Astrocyte of the hippocampus (primary cell): ENCODE data around the gene LIN54.

Experiments
- DNase-seq: peaks from one replicate; pipeline ENCODE4 v3.0.0; 2011; ENCODE audit warnings: low read depth, low spot score

LIN54 gene

DNA sequence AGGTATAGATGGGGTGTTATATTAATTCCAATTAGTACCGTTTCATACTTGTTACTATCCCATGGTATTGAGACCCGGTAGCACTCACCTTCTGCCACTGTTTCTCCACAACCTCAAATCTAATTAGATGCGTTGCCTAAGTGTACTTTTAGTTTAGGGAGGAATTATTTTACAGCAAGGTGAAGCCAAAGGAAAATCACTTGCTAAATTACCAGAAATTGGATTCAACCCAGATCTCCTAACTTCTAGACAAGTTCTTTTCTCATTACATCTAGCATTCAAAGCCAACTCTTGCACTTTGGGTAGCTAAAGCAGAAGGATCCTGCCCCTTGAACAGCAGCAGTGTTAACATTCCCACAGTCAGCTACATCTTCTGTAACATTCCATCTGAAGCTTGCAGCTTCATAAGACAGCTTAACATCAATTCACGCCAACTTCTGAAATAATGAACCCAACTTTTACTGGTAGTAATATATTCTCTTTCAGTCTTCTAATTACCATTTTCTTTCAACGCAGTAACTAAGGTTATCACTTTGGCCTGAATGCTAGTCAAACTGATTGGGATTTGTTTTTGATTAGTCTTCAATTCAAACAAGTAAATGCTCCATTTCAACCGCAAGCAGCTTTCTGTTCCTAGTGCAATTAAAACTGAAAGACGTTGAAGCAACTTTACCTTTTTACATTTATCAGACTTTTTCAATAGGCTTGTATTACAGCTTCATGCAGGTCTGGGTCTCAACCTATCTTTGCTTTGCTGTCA is 118.7 kb downstream of the LIN54 start:
- DNase-seq, result peak; percentile 39

DNA sequence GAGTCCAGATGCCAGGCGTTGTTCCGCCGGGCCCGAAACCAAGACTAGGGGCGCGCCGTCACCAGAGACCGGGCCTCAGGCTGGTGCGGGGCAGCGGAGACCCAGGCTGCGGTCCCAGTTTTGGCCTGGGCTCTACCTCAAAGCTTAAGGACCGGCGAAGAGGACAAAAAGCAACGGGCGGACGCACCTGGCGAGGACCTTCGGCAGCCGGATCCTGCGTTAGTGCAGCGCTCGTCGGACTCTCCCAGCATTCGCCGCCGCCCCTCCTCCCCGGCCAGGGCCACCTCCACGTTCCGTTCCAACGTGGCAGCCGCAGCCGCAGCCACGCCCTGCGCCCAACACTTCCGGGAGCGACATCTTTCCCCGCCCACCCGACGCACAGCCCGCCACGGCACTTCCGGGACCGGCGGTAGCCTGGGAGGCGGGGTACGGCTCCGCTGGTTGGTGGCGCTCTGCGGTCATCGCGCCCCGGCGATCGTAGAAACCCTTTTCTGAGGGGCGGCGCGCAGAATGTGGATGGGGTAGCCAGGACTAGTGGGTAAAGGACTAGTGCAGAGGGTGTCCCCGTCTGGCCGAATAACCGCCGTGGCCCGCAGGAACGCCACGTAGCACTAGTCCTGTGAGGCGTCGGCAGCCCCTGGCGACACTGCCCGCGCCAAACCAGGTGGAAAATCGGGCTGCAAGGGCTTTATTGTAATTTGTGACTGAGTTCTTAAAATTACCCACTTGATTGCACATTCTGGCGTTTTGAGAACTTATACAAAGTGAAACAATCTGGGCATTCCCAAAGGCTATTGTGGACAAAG is 119.5 kb downstream of the LIN54 start, which contains the start of gene SEC31A:
Gene SEC31A (minus strand): TSS at position 253 of the 806 bp plus-strand sequence. CDS start 9,217 bp downstream, outside the sequence.
- peak; percentile 99 for DNase-seq

DNA sequence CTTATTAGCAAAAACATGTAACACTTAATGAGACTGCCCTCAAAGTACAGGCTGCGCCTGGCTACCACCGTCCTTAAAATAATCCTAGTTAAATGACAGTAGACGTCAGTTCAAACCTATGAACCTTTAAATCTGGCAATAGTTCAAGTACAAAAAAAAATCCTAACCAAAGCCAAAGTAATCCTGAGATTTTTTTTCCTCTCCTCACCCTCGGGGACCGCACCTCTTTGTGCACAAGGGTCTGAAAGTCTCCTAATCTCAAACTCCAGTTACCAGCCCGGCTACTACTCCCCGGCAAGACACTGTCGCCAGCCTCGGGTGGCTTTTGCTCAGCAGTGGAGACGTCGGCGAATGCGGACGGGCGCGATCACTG is 120.1 kb downstream of the LIN54 start:
- no peak for DNase-seq

DNA sequence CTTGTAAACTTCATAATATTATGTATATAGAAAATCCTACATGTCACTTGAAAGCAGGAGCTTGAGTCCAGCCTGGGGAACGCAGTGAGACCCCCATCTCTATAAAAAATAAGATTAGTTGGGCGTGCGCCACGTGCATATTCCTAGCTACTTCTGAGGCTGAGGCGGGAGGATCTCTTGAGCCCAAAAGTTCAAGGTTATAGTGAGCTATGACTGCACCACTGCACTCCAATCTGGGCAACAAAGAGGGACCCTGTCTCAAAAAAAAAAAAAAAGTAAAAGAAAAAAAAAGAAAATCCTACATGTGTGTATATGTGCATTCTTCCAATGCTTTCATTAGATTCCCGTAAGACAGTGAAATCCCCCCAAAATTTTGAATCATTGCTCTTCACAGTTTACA is 121.3 kb downstream of the LIN54 start:
- no peak for DNase-seq

DNA sequence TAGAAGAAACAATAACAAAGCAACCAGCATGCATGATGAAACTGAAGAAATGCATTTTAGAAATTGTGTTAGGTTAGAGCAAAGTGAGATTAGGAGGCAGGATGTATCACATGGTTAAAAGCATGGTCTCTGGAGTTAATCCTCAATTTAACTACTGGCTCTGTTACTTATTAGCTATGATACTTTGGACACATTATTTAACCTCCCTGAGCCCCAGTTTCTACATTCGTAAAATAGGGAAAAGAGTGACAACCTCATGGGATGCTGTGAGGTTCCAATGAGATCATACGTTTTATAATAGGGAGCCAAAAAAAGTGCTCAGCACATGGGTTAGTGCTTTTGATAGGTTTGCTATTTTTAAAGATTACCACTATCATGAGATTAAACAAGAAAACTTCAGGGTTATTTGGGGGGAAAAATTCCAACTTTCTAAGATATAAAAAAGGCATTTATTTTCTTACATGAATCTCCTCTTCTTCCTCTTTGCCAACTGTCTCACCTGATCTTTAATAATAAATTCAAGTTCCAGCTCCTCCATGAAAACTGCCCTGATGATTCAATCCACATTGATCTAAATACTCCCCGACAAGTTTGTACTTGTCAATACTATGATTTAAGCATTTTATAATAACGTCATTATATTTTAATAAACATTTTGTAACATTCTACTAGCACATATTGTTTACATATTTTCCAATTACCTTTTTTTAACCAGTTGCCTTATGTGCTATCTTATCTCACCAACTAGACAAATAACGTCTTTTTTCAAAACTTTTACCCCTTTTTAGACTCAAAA is 124.3 kb downstream of the LIN54 start:
- no peak for DNase-seq

DNA sequence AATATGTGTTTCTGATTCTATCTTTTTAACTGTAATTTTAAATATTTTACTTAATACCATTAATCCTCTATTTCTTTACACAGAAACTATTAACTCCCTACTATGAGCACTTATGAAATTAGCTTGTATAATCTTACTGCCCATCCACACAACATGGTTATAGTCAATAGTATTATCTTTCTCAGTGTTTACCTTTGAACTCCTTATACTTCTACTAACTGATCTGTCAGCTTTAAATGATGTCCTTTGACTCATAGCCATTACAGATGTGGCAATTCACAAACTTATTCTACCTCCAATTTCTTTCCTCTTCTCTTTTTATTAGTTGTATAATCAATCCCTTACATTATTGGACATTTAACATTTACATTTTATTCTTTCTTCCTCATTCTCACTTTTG is 125.2 kb downstream of the LIN54 start:
- DNase-seq, result no peak
